Measurements from ENCODE around the gene SRGAP2C.
"Not testable (repeated sequence)": the region's sequence is repeated elsewhere in the genome, so short reads cannot be mapped to it uniquely, and the experiment has no call there.

Gene SRGAP2C

GRCh38 chr1:121421490-121421889 lies 236.7 kb downstream of the SRGAP2C start:
- not testable (repeated sequence) for DNase-seq (ENCODE audit: low spot score)

GRCh38 chr1:121423956-121424355 lies 239.2 kb downstream of the SRGAP2C start:
- not testable (repeated sequence) for DNase-seq (ENCODE audit: low spot score)

GRCh38 chr1:121433517-121433916 lies 248.7 kb downstream of the SRGAP2C start:
- not testable (repeated sequence) for DNase-seq (ENCODE audit: low spot score)

GRCh38 chr1:121438862-121439261 lies 254.1 kb downstream of the SRGAP2C start:
- not testable (repeated sequence) for DNase-seq (ENCODE audit: low spot score)

GRCh38 chr1:121440993-121441392 lies 256.2 kb downstream of the SRGAP2C start:
- DNase-seq (ENCODE audit: low spot score), result no peak
